Endodermal cell (in vitro differentiated cells): ENCODE results near the gene ADCY2. TPM values are rescaled to one million over a fixed set of nuclear protein-coding genes. Genes with fewer than 3 reads are reported as not detected.

Source experiments
- DNase-seq: peaks from one replicate; pipeline ENCODE4 v3.0.0-alpha.2; 2017
- H3K27ac ChIP-seq: 2 replicates; pipeline ENCODE4 v1.5.1; 2013; ENCODE audit warnings: mild to moderate bottlenecking, low read depth, low read length, moderate library complexity
- H3K27me3 ChIP-seq: 2 replicates; pipeline ENCODE4 v1.6.1; 2013; ENCODE audit warnings: mild to moderate bottlenecking, low read length, moderate library complexity; ENCODE audit not compliant: insufficient read depth, control insufficient read depth, poor library complexity, severe bottlenecking
- H3K36me3 ChIP-seq: 2 replicates; pipeline ENCODE4 v1.7.0; 2013; ENCODE audit warnings: mild to moderate bottlenecking, low read length, moderate library complexity; ENCODE audit not compliant: control insufficient read depth, insufficient read depth
- H3K4me1 ChIP-seq: one replicate; pipeline ENCODE4 v1.7.0; 2013; ENCODE audit warnings: low read length; ENCODE audit not compliant: control insufficient read depth, insufficient read depth
- H3K4me3 ChIP-seq: 2 replicates; pipeline ENCODE4 v1.5.1; 2013; ENCODE audit warnings: mild to moderate bottlenecking, low read length, moderate library complexity
- H3K9ac ChIP-seq: 2 replicates; pipeline ENCODE4 v1.6.1; 2013; ENCODE audit warnings: mild to moderate bottlenecking, low read length, moderate library complexity; ENCODE audit not compliant: poor library complexity, severe bottlenecking; ENCODE audit errors: extremely low read depth
- H3K9me3 ChIP-seq: 2 replicates; pipeline ENCODE4 v1.6.1; 2013; ENCODE audit warnings: mild to moderate bottlenecking, low read length, moderate library complexity; ENCODE audit not compliant: control insufficient read depth
- H3K27ac Mint-ChIP-seq: 2 replicates; pipeline ENCODE4 v1.8.0; 2020; ENCODE audit warnings: mixed read lengths
- H3K27me3 Mint-ChIP-seq: 2 replicates; pipeline ENCODE4 v1.8.0; 2021; ENCODE audit warnings: mild to moderate bottlenecking, mixed read lengths; ENCODE audit not compliant: insufficient read depth
- H3K36me3 Mint-ChIP-seq: 2 replicates; pipeline ENCODE4 v1.8.0; 2020; ENCODE audit warnings: low read depth, mixed read lengths
- H3K4me1 Mint-ChIP-seq: 2 replicates; pipeline ENCODE4 v1.8.0; 2020; ENCODE audit warnings: mixed read lengths
- H3K4me3 Mint-ChIP-seq: 2 replicates; pipeline ENCODE4 v1.8.0; 2020; ENCODE audit warnings: mild to moderate bottlenecking, moderate library complexity, mixed read lengths
- H3K9me3 Mint-ChIP-seq: 2 replicates; pipeline ENCODE4 v1.8.0; 2020; ENCODE audit warnings: mild to moderate bottlenecking, mixed read lengths
- WGBS, 2 experiments: methylation state at CpG; one replicate each; pipeline versions ENCODE4 v1.1.5 to v1.1.7; 2013; ENCODE audit warnings: missing lambda C conversion rate in 2 of 2, mixed read lengths in 1 of 2; ENCODE audit not compliant: insufficient coverage in 1 of 2, insufficient read length in 1 of 2; 5-methylcytosine and 5-hydroxymethylcytosine counted together
- total RNA-seq, 2 donors: library from RNA; stranded (reverse); fragmentation: NEBNext Ultra II Directional in 1 of 2; extraction: Animal tissue kit (Norgen Biotek cat#: 25700) in 1 of 2; gene quantifications; 2 replicates in 1 of 2; 3 replicates in 1 of 2; pipeline ENCODE4 v1.2.1, GENCODE V29; 2021
- TF ChIP-seq, protein P1 (sequence below): fragments of 200-600 bp; sonication (generic); conservative IDR thresholded peaks from 2 replicates; pipeline ENCODE4 v1.5.0; 2021; ENCODE audit warnings: antibody characterized with exemption, mild to moderate bottlenecking

ADCY2 gene
- total RNA-seq, 2 donors from 2014 or later: 61.5 to 63.2 TPM

DNA sequence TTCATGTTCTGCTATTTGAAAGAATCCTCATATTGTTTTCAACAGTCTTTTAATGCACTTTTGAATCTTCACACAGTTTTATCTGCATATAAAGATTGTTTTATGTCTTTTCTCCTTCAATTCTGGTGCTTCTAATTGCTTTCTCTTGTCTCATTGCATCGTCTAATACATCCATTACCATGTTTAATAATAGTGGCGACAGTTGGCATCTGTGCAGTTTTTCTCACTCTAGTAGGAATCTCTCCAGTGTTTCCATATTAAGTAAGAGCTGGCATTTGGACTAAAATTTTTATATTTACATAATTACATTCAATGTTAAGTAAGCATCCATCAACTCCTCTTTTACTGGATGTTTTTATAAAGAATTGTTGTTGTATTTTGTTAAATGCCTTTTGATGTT, 49.9 kb downstream of the ADCY2 start:
- Mint-ChIP-seq H3K4me3 (no peak overlapping the region), H3K4me1 (peaks cover 6% of the 10 kb centered on the region), H3K27me3 (no peaks in the 10 kb centered on the region), H3K36me3 (peaks cover 19% of the 10 kb centered on the region), H3K9me3 (peaks cover 3% of the 10 kb centered on the region), H3K27ac (no peak overlapping the region)
- DNase-seq: no peak
- Histone ChIP-seq H3K9me3 (no peaks in the 10 kb centered on the region), H3K4me3 (no peak overlapping the region), H3K9ac (no peak overlapping the region), H3K4me1 (no peaks in the 10 kb centered on the region), H3K27ac (no peak overlapping the region), H3K36me3 (no peaks in the 10 kb centered on the region), H3K27me3 (no peaks in the 10 kb centered on the region)
- WGBS, 2 experiments: 92 to 100% methylated on average over 2 of the region's 2 CpGs
- TF ChIP-seq, protein P1, sequence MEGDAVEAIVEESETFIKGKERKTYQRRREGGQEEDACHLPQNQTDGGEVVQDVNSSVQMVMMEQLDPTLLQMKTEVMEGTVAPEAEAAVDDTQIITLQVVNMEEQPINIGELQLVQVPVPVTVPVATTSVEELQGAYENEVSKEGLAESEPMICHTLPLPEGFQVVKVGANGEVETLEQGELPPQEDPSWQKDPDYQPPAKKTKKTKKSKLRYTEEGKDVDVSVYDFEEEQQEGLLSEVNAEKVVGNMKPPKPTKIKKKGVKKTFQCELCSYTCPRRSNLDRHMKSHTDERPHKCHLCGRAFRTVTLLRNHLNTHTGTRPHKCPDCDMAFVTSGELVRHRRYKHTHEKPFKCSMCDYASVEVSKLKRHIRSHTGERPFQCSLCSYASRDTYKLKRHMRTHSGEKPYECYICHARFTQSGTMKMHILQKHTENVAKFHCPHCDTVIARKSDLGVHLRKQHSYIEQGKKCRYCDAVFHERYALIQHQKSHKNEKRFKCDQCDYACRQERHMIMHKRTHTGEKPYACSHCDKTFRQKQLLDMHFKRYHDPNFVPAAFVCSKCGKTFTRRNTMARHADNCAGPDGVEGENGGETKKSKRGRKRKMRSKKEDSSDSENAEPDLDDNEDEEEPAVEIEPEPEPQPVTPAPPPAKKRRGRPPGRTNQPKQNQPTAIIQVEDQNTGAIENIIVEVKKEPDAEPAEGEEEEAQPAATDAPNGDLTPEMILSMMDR: no peak

DNA sequence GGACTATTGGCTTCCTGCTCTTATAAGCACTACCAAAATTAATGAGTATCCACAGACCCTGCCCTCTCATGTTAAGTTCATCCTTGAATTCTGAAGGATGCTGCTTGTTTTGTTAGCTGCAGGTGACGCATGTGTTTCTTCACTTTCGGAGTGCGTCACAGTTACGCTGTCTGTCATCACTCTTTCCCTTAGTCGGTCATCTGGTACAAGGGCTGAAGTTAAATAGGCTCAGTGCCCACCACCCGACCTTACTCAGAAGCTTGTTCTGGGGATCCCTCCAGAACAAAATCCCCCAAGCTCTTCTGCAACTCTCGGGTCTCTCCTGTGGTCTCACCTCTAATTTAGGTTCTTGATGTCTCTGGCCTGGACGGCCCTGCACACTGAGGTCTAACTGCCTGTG, 51.0 kb downstream of the ADCY2 start:
- Mint-ChIP-seq H3K27ac (no peak overlapping the region), H3K4me3 (no peak overlapping the region), H3K4me1 (peaks cover 6% of the 10 kb centered on the region), H3K9me3 (peaks cover 3% of the 10 kb centered on the region), H3K36me3 (peaks cover 17% of the 10 kb centered on the region), H3K27me3 (no peaks in the 10 kb centered on the region)
- Histone ChIP-seq H3K36me3 (no peaks in the 10 kb centered on the region), H3K9ac (no peak overlapping the region), H3K27me3 (no peaks in the 10 kb centered on the region), H3K9me3 (no peaks in the 10 kb centered on the region), H3K4me1 (no peaks in the 10 kb centered on the region), H3K4me3 (no peak overlapping the region), H3K27ac (no peak overlapping the region)
- WGBS, 2 experiments: 93 to 98% methylated on average over 6 to 8 of the region's 8 CpGs
- TF ChIP-seq, protein P1: no peak
- no peak for DNase-seq

DNA sequence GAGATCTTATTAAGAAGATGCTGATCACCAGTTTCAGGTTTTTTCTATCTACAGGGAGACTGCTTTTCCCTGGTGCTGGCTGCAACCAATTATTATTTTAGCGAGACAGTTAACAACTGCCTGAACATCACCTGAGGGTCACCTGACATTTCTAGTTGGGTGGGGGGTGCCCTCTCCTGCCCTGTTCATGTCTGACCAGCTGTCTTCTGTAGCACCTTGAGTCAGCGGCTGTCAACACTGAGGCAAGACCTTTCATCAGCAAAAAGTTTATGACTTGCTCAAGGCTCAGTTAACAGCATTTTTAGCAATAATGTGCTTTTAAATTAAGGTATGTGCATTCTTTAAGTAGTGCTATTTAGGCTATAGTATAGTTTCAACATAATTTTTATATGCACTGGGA, 58.0 kb downstream of the ADCY2 start:
- no peak overlapping the region for H3K27ac Mint-ChIP-seq
- Histone ChIP-seq H3K27ac (no peak overlapping the region), H3K27me3 (no peaks in the 10 kb centered on the region), H3K4me3 (no peak overlapping the region), H3K9me3 (peaks cover 21% of the 10 kb centered on the region), H3K4me1 (no peaks in the 10 kb centered on the region), H3K9ac (no peak overlapping the region), H3K36me3 (peaks cover 11% of the 10 kb centered on the region)
- 95 to 100% methylated on average over 1 to 2 of the region's 2 CpGs for WGBS, 2 experiments
- DNase-seq: no peak
- H3K9me3 Mint-ChIP-seq: peaks cover 22% of the 10 kb centered on the region
- peaks cover 1% of the 10 kb centered on the region for H3K27me3 Mint-ChIP-seq
- TF ChIP-seq, protein P1: no peak
- H3K4me1 Mint-ChIP-seq: peaks cover 6% of the 10 kb centered on the region
- no peak overlapping the region for H3K4me3 Mint-ChIP-seq
- H3K36me3 Mint-ChIP-seq: peaks cover 23% of the 10 kb centered on the region
